OCI-LY7 (cell line): ENCODE results near the gene LATS2.

Experiments
- EZH2phosphoT487 ChIP-seq: fragments of 200-600 bp; sonication (generic); IDR thresholded peaks from 2 replicates; pipeline ENCODE4 v1.6.1; 2018; ENCODE audit warnings: low read depth, borderline replicate concordance, mild to moderate bottlenecking, mixed run types, antibody characterized with exemption, low read length, moderate library complexity, mixed read lengths
- TF ChIP-seq, protein P1 (sequence below): fragments of 200-600 bp; sonication (generic); conservative IDR thresholded peaks from 2 replicates; pipeline ENCODE4 v1.5.1; 2014; ENCODE audit warnings: mild to moderate bottlenecking, antibody characterized with exemption, low read length, moderate library complexity, mixed read lengths

GRCh38 chr13:21009036-21009435 lies 52.4 kb downstream of the LATS2 start:
- no peak for TF ChIP-seq EZH2phosphoT487
- TF ChIP-seq, protein P1, sequence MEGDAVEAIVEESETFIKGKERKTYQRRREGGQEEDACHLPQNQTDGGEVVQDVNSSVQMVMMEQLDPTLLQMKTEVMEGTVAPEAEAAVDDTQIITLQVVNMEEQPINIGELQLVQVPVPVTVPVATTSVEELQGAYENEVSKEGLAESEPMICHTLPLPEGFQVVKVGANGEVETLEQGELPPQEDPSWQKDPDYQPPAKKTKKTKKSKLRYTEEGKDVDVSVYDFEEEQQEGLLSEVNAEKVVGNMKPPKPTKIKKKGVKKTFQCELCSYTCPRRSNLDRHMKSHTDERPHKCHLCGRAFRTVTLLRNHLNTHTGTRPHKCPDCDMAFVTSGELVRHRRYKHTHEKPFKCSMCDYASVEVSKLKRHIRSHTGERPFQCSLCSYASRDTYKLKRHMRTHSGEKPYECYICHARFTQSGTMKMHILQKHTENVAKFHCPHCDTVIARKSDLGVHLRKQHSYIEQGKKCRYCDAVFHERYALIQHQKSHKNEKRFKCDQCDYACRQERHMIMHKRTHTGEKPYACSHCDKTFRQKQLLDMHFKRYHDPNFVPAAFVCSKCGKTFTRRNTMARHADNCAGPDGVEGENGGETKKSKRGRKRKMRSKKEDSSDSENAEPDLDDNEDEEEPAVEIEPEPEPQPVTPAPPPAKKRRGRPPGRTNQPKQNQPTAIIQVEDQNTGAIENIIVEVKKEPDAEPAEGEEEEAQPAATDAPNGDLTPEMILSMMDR = no peak
